Measurements from ENCODE around the gene VWA3B. TPM values are rescaled to one million over a fixed set of nuclear protein-coding genes. Genes with fewer than 3 reads are reported as not detected.

The VWA3B gene
- total RNA-seq, 1 experiment from 2014 or later, result not detected

- no peak overlapping the region for H4K5ac ChIP-seq (ENCODE audit: insufficient read length, low read depth, low read length)
- H2BK15ac ChIP-seq (ENCODE audit: low read depth, low read length), result no peak overlapping the region
- no peak overlapping the region for H3K14ac ChIP-seq (ENCODE audit: insufficient read depth, low read length)
- WGBS (ENCODE audit: extremely low coverage, insufficient read length, low lambda C conversion rate), result no CpG with 5 or more reads among the region's 2 CpGs
- no peaks in the 10 kb centered on the region for H3K79me1 ChIP-seq (ENCODE audit: insufficient read depth, low read depth, low read length, poor library complexity, severe bottlenecking)
- no peak overlapping the region for H2BK20ac ChIP-seq (ENCODE audit: low read depth, low read length, poor library complexity, severe bottlenecking)
- H3K18ac ChIP-seq (ENCODE audit: insufficient read length, low read depth, low read length), result no peak overlapping the region
- H3K9ac ChIP-seq (ENCODE audit: extremely low read depth, insufficient read length, low read length), result no peak overlapping the region
- no peak overlapping the region for H3K4me3 Mint-ChIP-seq
- no peak overlapping the region for H3K56ac ChIP-seq (ENCODE audit: insufficient read length, low read depth, low read length)
- H3K27me3 Mint-ChIP-seq (ENCODE audit: low read depth), result no peaks in the 10 kb centered on the region
- H3T11ph ChIP-seq (ENCODE audit: low read length), result no peak overlapping the region
- no peaks in the 10 kb centered on the region for H3K9me3 ChIP-seq (ENCODE audit: control insufficient read depth, low read depth, low read length)
- no peak overlapping the region for H3K4ac ChIP-seq (ENCODE audit: low read depth, low read length)
- H3K36me3 Mint-ChIP-seq (ENCODE audit: insufficient read depth in 1 of 3, low read depth in 3 of 3), result no peaks in the 10 kb centered on the region
- peak overlapping the region in 1 of 3 experiments; percentile 24; a peak in 2 of 7 replicates for H3K27ac Mint-ChIP-seq
- H2BK120ac ChIP-seq (ENCODE audit: low read depth, low read length, poor library complexity, severe bottlenecking), result no peak overlapping the region
- H3K9me3 Mint-ChIP-seq, result peaks cover 0 to 4% of the 10 kb centered on the region in 2 experiments; a peak in 1 of 5 replicates
- H4K20me1 ChIP-seq (ENCODE audit: control insufficient read depth, insufficient read depth, insufficient read length), result no peaks in the 10 kb centered on the region
- H3K27me3 ChIP-seq (ENCODE audit: insufficient read depth, low read length), result no peaks in the 10 kb centered on the region
- H3K27ac ChIP-seq (ENCODE audit: insufficient read length, low read depth, low read length), result no peak overlapping the region
- H3K4me1 Mint-ChIP-seq, result peaks cover 0 to 9% of the 10 kb centered on the region in 2 experiments; a peak in 1 of 4 replicates
- no peak overlapping the region for H4K8ac ChIP-seq (replicated peaks; ENCODE audit: insufficient read length, low read depth, low read length)
- H2AK5ac ChIP-seq (ENCODE audit: insufficient read length, low read length), result no peak overlapping the region
- H3K23me2 ChIP-seq (ENCODE audit: insufficient read length, low read depth, low read length, poor library complexity, severe bottlenecking), result no peaks in the 10 kb centered on the region
- TF ChIP-seq CTCF (conservative IDR thresholded peaks at IDR 0.05), result no peak
- H2AFZ ChIP-seq (ENCODE audit: low read length), result no peak overlapping the region
- H2BK5ac ChIP-seq (ENCODE audit: insufficient read length, low read length), result no peak overlapping the region
- DNase-seq, result no peak
- no peak overlapping the region for H4K91ac ChIP-seq (ENCODE audit: insufficient read length, low read depth, low read length)
- H3K79me2 ChIP-seq (ENCODE audit: insufficient read depth, low read length), result no peaks in the 10 kb centered on the region
- H2BK12ac ChIP-seq (ENCODE audit: insufficient read length, low read depth, low read length), result no peak overlapping the region
- no peaks in the 10 kb centered on the region for H3K4me1 ChIP-seq (ENCODE audit: insufficient read depth, low read length)
- H3K4me2 ChIP-seq (ENCODE audit: insufficient read depth, insufficient read length, low read length), result no peak overlapping the region
- no peak overlapping the region for H3K23ac ChIP-seq (ENCODE audit: insufficient read length, low read depth, low read length)
These were observed 182.9 kb downstream of the VWA3B start for GRCh38 chr2:98269830-98270229.
